GM20431 (cell line): ENCODE data around the gene ZSWIM2.
"Not testable (repeated sequence)": the region's sequence is repeated elsewhere in the genome, so short reads cannot be mapped to it uniquely, and the experiment has no call there.

ENCODE experiments used
- in situ Hi-C: fragments of 300-500 bp; cut with MseI, MboI; formaldehyde crosslinking; loops from one replicate; pipeline ENCODE4 v1.15.0; 2020; ENCODE audit warnings: low sequenced_read_pairs; ENCODE audit not compliant: unreplicated experiment

ZSWIM2 gene

GRCh38 chr2:186848873-186849578 lies at the start of gene ZSWIM2:
Gene ZSWIM2 (minus strand): TSS chr2:186849170. CDS start chr2:186849130, 40 bp downstream.
- in situ Hi-C loops, result no loop called here

GRCh38 chr2:186896220-186896619 lies 47.2 kb upstream of the ZSWIM2 start:
- in situ Hi-C loops, result not testable (repeated sequence)

GRCh38 chr2:186895451-186895850 lies 46.5 kb upstream of the ZSWIM2 start:
- in situ Hi-C loops, result no loop called here

- in situ Hi-C loops, result no loop called here
These were observed 45.5 kb upstream of the ZSWIM2 start for GRCh38 chr2:186894478-186894877.

GRCh38 chr2:186892821-186893220 lies 43.9 kb upstream of the ZSWIM2 start:
- in situ Hi-C loops, result no loop called here

- in situ Hi-C loops, result no loop called here
These were observed 42.2 kb upstream of the ZSWIM2 start for GRCh38 chr2:186891185-186891621.

GRCh38 chr2:186889101-186889879 lies 40.3 kb upstream of the ZSWIM2 start:
- in situ Hi-C loops, result no loop called here

GRCh38 chr2:186887107-186888090 lies 38.4 kb upstream of the ZSWIM2 start:
- in situ Hi-C loops, result no loop called here

GRCh38 chr2:186884587-186884986 lies 35.6 kb upstream of the ZSWIM2 start:
- in situ Hi-C loops, result no loop called here

- in situ Hi-C loops, result no loop called here
These were observed 34.7 kb upstream of the ZSWIM2 start for GRCh38 chr2:186883666-186884065.

GRCh38 chr2:186882511-186883071 lies 33.6 kb upstream of the ZSWIM2 start:
- in situ Hi-C loops, result no loop called here

- in situ Hi-C loops, result no loop called here
These were observed 32.7 kb upstream of the ZSWIM2 start for GRCh38 chr2:186881660-186882059.

- in situ Hi-C loops, result no loop called here
These were observed 30.3 kb upstream of the ZSWIM2 start for GRCh38 chr2:186879312-186879711.

- in situ Hi-C loops, result loop anchor here (25.0 kb wide), 1 partner anchor 588 kb away; no protein-coding TSS in a partner anchor
These were observed 25.7 kb upstream of the ZSWIM2 start for GRCh38 chr2:186874713-186875112.

GRCh38 chr2:186871881-186872280 lies 22.9 kb upstream of the ZSWIM2 start:
- in situ Hi-C loops, result loop anchor here (25.0 kb wide), 1 partner anchor 590 kb away; no protein-coding TSS in a partner anchor

GRCh38 chr2:186868344-186868743 lies 19.4 kb upstream of the ZSWIM2 start:
- in situ Hi-C loops, result loop anchor here (25.0 kb wide), 1 partner anchor 594 kb away; no protein-coding TSS in a partner anchor

GRCh38 chr2:186862869-186863709 lies 14.1 kb upstream of the ZSWIM2 start:
- in situ Hi-C loops, result loop anchor here (25.0 kb wide), 1 partner anchor 599 kb away; no protein-coding TSS in a partner anchor

- in situ Hi-C loops, result loop anchor here (25.0 kb wide), 1 partner anchor 607 kb away; no protein-coding TSS in a partner anchor
These were observed 6.2 kb upstream of the ZSWIM2 start for GRCh38 chr2:186855216-186855615.

GRCh38 chr2:186853951-186854350 lies 5.0 kb upstream of the ZSWIM2 start:
- in situ Hi-C loops, result loop anchor here (25.0 kb wide), 1 partner anchor 608 kb away; no protein-coding TSS in a partner anchor
